Hepatocyte (in vitro differentiated cells): ENCODE data around the gene OR1J2. TPM values are rescaled to one million over a fixed set of nuclear protein-coding genes. Genes with fewer than 3 reads are reported as not detected.
"Not testable (repeated sequence)": the region's sequence is repeated elsewhere in the genome, so short reads cannot be mapped to it uniquely, and the experiment has no call there.

Experiments used
- DNase-seq: peaks from one replicate; pipeline ENCODE4 v3.0.0-alpha.2; 2016; ENCODE audit warnings: low spot score
- H2AFZ ChIP-seq: fragments of 200-600 bp; sonication (generic); 2 replicates; pipeline ENCODE4 v1.6.0; 2016; ENCODE audit warnings: antibody characterized with exemption, mild to moderate bottlenecking
- H3K27ac ChIP-seq: fragments of 200-600 bp; sonication (generic); 2 replicates; pipeline ENCODE4 v1.5.1; 2016; ENCODE audit warnings: mild to moderate bottlenecking
- H3K27me3 ChIP-seq: fragments of 200-600 bp; sonication (generic); 2 replicates; pipeline ENCODE4 v1.6.1; 2016
- H3K36me3 ChIP-seq: fragments of 200-600 bp; sonication (generic); replicated peaks from 2 replicates; pipeline ENCODE4 v1.5.1; 2016; ENCODE audit warnings: low read depth; ENCODE audit not compliant: insufficient read depth
- H3K4me1 ChIP-seq: fragments of 200-600 bp; sonication (generic); 2 replicates; pipeline ENCODE4 v1.5.1; 2016; ENCODE audit warnings: mild to moderate bottlenecking, moderate library complexity; ENCODE audit not compliant: insufficient read depth
- H3K4me2 ChIP-seq: fragments of 200-600 bp; sonication (generic); 2 replicates; pipeline ENCODE4 v1.6.0; 2016
- H3K4me3 ChIP-seq: fragments of 200-600 bp; sonication (generic); 2 replicates; pipeline ENCODE4 v1.5.1; 2016; ENCODE audit warnings: mild to moderate bottlenecking
- H3K79me2 ChIP-seq: fragments of 200-600 bp; sonication (generic); 2 replicates; pipeline ENCODE4 v1.6.0; 2017; ENCODE audit warnings: mild to moderate bottlenecking
- H3K9me2 ChIP-seq: fragments of 200-600 bp; sonication (generic); replicated peaks from 2 replicates; pipeline ENCODE4 v1.6.0; 2017; ENCODE audit warnings: mild to moderate bottlenecking; ENCODE audit not compliant: insufficient read depth
- H3K9me3 ChIP-seq: fragments of 200-600 bp; sonication (generic); 2 replicates; pipeline ENCODE4 v1.5.1; 2016; ENCODE audit warnings: low read depth, mild to moderate bottlenecking
- H4K20me1 ChIP-seq: fragments of 200-600 bp; sonication (generic); 2 replicates; pipeline ENCODE4 v1.6.0; 2016; ENCODE audit warnings: mild to moderate bottlenecking; ENCODE audit not compliant: insufficient read depth, poor library complexity, severe bottlenecking
- EZH2 ChIP-seq: fragments of 200-600 bp; sonication (generic); IDR thresholded peaks from 2 replicates; pipeline ENCODE4 v1.6.1; 2016; ENCODE audit warnings: antibody characterized with exemption, mild to moderate bottlenecking, borderline replicate concordance
- EZH2phosphoT487 ChIP-seq: fragments of 200-600 bp; sonication (generic); IDR thresholded peaks from one replicate; pipeline ENCODE4 v1.6.1; 2018; ENCODE audit warnings: antibody characterized with exemption, mild to moderate bottlenecking, low read depth, moderate library complexity; ENCODE audit not compliant: unreplicated experiment, severe bottlenecking
- WGBS: methylation state at CpG from one replicate; pipeline ENCODE4 v1.1.6; 2016; ENCODE audit warnings: low lambda C conversion rate; ENCODE audit errors: missing lambda C conversion rate; 5-methylcytosine and 5-hydroxymethylcytosine counted together
- polyA plus RNA-seq: library from polyadenylated mRNA; unstranded; fragments of >200 nt; fragmentation: Nextera tagmentation; extraction: Ambion mirVana; gene quantifications from 2 replicates; pipeline ENCODE4 v1.2.1, GENCODE V29; 2016
- total RNA-seq: library from RNA; depleted of rRNA; stranded (reverse); fragments of >200 nt; gene quantifications from 2 replicates; pipeline ENCODE4 v1.2.3, GENCODE V29; 2014
- TF ChIP-seq, protein P1 (sequence below): fragments of 200-600 bp; sonication (generic); IDR thresholded peaks from 2 replicates; pipeline ENCODE4 v1.5.1; 2016; ENCODE audit warnings: antibody characterized with exemption, mild to moderate bottlenecking; ENCODE audit not compliant: poor library complexity

The OR1J2 gene
- total and polyA plus RNA-seq, 2 experiments from 2014 or later, result not detected

DNA sequence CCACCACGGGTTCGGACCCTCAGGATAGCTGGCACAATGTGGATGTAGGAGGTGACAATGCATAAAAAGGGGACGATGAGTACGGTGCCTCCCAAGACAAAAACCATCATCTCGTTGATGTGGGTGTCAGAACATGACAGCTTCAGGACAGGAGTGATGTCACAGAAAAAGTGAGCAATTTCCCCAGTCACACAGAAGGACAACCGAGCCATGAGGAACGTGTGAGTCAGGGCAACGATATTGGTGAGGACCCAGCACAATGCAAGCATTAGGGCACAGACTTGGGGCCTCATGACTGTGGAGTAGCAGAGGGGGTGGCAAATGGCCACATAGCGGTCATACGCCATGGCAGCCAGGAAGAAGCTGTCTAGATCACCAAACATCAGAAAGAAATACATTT, 16.0 kb downstream of the OR1J2 start:
- H3K4me2 ChIP-seq, result no peak overlapping the region
- WGBS, result 64% methylated on average over 10 of the region's 10 CpGs

GRCh38 chr9:122527193-122527592, 16.6 kb downstream of the OR1J2 start, which contains the start of gene OR1N1:
OR1N1 (minus strand) TSS chr9:122527293; CDS start chr9:122527293, 0 bp downstream.
- Histone ChIP-seq H3K9me2 (no peaks in the 10 kb centered on the region), H3K9me3 (no peaks in the 10 kb centered on the region), H3K79me2 (no peaks in the 10 kb centered on the region), H3K4me1 (no peaks in the 10 kb centered on the region), H2AFZ (no peak within 1 kb of the TSS), H3K36me3 (no peaks in the 10 kb centered on the region), H3K4me3 (no peak within 1 kb of the TSS), H3K27me3 (no peaks in the 10 kb centered on the region), H3K4me2 (no peak within 1 kb of the TSS), H4K20me1 (no peaks in the 10 kb centered on the region), H3K27ac (no peak within 1 kb of the TSS)
- no peak for DNase-seq
- TF ChIP-seq EZH2phosphoT487 (no peak), EZH2 (no peak)
- TF ChIP-seq, protein P1, sequence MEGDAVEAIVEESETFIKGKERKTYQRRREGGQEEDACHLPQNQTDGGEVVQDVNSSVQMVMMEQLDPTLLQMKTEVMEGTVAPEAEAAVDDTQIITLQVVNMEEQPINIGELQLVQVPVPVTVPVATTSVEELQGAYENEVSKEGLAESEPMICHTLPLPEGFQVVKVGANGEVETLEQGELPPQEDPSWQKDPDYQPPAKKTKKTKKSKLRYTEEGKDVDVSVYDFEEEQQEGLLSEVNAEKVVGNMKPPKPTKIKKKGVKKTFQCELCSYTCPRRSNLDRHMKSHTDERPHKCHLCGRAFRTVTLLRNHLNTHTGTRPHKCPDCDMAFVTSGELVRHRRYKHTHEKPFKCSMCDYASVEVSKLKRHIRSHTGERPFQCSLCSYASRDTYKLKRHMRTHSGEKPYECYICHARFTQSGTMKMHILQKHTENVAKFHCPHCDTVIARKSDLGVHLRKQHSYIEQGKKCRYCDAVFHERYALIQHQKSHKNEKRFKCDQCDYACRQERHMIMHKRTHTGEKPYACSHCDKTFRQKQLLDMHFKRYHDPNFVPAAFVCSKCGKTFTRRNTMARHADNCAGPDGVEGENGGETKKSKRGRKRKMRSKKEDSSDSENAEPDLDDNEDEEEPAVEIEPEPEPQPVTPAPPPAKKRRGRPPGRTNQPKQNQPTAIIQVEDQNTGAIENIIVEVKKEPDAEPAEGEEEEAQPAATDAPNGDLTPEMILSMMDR, result no peak
- 82% methylated on average over 3 of the region's 3 CpGs for WGBS

More for the DNA sequence above, 16.0 kb downstream of the OR1J2 start:
- TF ChIP-seq, protein P1, result no peak
- TF ChIP-seq EZH2phosphoT487 (no peak), EZH2 (no peak)
- no peaks in the 10 kb centered on the region for H3K9me2 ChIP-seq
- DNase-seq, result no peak
- no peak overlapping the region for H3K4me3 ChIP-seq
- H2AFZ ChIP-seq, result no peak overlapping the region
- no peaks in the 10 kb centered on the region for H3K9me3 ChIP-seq
- H3K27ac ChIP-seq, result no peak overlapping the region
- no peaks in the 10 kb centered on the region for H3K79me2 ChIP-seq
- H4K20me1 ChIP-seq, result no peaks in the 10 kb centered on the region
- no peaks in the 10 kb centered on the region for H3K36me3 ChIP-seq
- no peaks in the 10 kb centered on the region for H3K27me3 ChIP-seq
- H3K4me1 ChIP-seq, result no peaks in the 10 kb centered on the region

GRCh38 chr9:122531157-122531556, 20.6 kb downstream of the OR1J2 start:
- not testable (repeated sequence) for H3K27ac ChIP-seq, H3K27me3 ChIP-seq, DNase-seq, H3K4me3 ChIP-seq, H3K9me3 ChIP-seq, H4K20me1 ChIP-seq, H3K4me1 ChIP-seq, H3K36me3 ChIP-seq, H3K79me2 ChIP-seq, H3K9me2 ChIP-seq, H3K4me2 ChIP-seq, H2AFZ ChIP-seq
- 55% methylated on average over 4 of the region's 4 CpGs for WGBS

DNA sequence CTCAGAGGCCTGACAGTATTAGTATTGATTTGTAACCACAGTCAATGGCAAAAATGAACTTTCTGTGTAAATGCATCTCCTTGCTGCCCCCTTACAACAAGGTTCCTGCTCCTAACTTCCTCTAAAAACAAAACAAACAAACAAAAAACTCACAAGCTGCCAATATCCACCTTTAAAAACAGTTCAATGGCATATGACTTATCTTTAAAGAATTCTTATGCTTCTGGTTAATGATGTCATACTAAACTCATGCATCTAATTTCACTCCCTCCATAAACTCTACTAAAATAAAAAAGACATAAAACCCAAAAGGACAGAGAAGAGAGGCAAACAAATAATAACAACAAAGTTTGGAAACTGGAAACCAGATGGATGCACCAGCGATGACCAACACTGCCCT, 25.5 kb downstream of the OR1J2 start:
- no peaks in the 10 kb centered on the region for H3K9me3 ChIP-seq
- no peaks in the 10 kb centered on the region for H3K9me2 ChIP-seq
- H3K36me3 ChIP-seq, result no peaks in the 10 kb centered on the region
- no peak overlapping the region for H3K4me3 ChIP-seq
- DNase-seq, result no peak
- H3K79me2 ChIP-seq, result no peaks in the 10 kb centered on the region
- no peaks in the 10 kb centered on the region for H4K20me1 ChIP-seq
- no peak overlapping the region for H3K27ac ChIP-seq
- no peak overlapping the region for H2AFZ ChIP-seq
- H3K4me2 ChIP-seq, result no peak overlapping the region
- 78% methylated on average over 1 of the region's 1 CpG for WGBS
- no peaks in the 10 kb centered on the region for H3K27me3 ChIP-seq
- TF ChIP-seq EZH2, result no peak
- TF ChIP-seq, protein P1, result no peak
- no peak for TF ChIP-seq EZH2phosphoT487
- no peaks in the 10 kb centered on the region for H3K4me1 ChIP-seq

DNA sequence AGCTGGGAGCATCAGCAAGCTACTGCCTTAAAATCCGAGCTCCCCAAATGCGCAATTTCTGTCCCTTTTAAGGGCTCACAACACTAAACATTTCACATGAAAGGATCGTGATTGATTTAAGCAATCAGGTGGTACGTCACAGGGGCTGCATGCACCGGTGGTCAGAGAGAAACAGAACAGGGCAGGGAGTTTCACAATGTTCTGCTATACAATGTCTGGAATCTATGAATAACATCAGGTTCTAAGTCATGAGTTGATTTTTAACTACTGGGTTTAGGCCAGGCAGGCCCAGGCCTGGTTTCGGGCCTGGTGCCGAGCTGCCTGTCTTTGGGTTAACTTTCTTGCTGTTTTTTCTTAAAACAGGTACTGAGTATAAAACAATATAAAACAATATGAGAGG, 26.5 kb downstream of the OR1J2 start:
- H3K4me2 ChIP-seq, H3K27ac ChIP-seq, DNase-seq, H4K20me1 ChIP-seq, H3K27me3 ChIP-seq, H2AFZ ChIP-seq, H3K4me1 ChIP-seq, H3K36me3 ChIP-seq, H3K4me3 ChIP-seq, H3K9me3 ChIP-seq, H3K79me2 ChIP-seq, H3K9me2 ChIP-seq: not testable (repeated sequence)
- 47% methylated on average over 7 of the region's 7 CpGs for WGBS
